Spleen (tissue), 11 donors: ENCODE results near the gene TEX29. TPM values are rescaled to one million over a fixed set of nuclear protein-coding genes. Genes with fewer than 3 reads are reported as not detected.

Source experiments
- DNase-seq: peaks from one replicate; pipeline ENCODE4 v3.0.0-alpha.2; 2020
- H3K27ac ChIP-seq, 8 donors: fragments of 200-600 bp; sonication (generic) in 7 of 8; 1 replicate in 4 of 8; 2 replicates in 4 of 8; pipeline versions ENCODE4 v1.5.0 to v1.8.0; 2016 to 2021; ENCODE audit warnings: inconsistent platforms in 4 of 8, mild to moderate bottlenecking in 4 of 8, moderate library complexity in 1 of 8
- H3K27me3 ChIP-seq, 7 donors: fragments of 200-600 bp; sonication (generic) in 6 of 7; replicated peaks in 1 of 7; 1 replicate in 4 of 7; 2 replicates in 3 of 7; pipeline versions ENCODE4 v1.5.0 to v1.8.0; 2016 to 2021; ENCODE audit warnings: inconsistent platforms in 3 of 7, mild to moderate bottlenecking in 1 of 7
- H3K36me3 ChIP-seq, 6 donors: fragments of 200-600 bp; sonication (generic) in 5 of 6; 1 replicate in 4 of 6; 2 replicates in 2 of 6; pipeline versions ENCODE4 v1.5.0 to v1.8.0; 2016 to 2021; ENCODE audit warnings: inconsistent platforms in 2 of 6
- H3K4me1 ChIP-seq, 6 donors: fragments of 200-600 bp; sonication (generic) in 5 of 6; 1 replicate in 3 of 6; 2 replicates in 3 of 6; pipeline versions ENCODE4 v1.5.0 to v1.8.0; 2016 to 2021; ENCODE audit warnings: inconsistent platforms in 3 of 6
- H3K4me3 ChIP-seq, 8 donors: fragments of 200-600 bp; sonication (generic) in 7 of 8; 1 replicate in 4 of 8; 2 replicates in 4 of 8; pipeline versions ENCODE4 v1.5.0 to v1.8.0; 2016 to 2021; ENCODE audit warnings: inconsistent platforms in 4 of 8, mild to moderate bottlenecking in 4 of 8, moderate library complexity in 2 of 8
- H3K9me3 ChIP-seq, 8 donors: fragments of 200-600 bp; sonication (generic) in 7 of 8; 1 replicate in 4 of 8; 2 replicates in 4 of 8; pipeline versions ENCODE4 v1.5.0 to v1.8.0; 2016 to 2021; ENCODE audit warnings: inconsistent platforms in 4 of 8
- CTCF ChIP-seq, 11 experiments: fragments of 200-600 bp in 7 of 11; fragments of 450-650 bp in 4 of 11; sonication (generic) in 4 of 11; IDR thresholded peaks in 8 of 11; conservative IDR thresholded peaks in 3 of 11; 1 replicate in 7 of 11; 2 replicates in 4 of 11; pipeline versions ENCODE4 v1.4.0 to v1.8.0; 2016 to 2021; ENCODE audit warnings: antibody characterized with exemption in 11 of 11, inconsistent platforms in 4 of 11, mild to moderate bottlenecking in 1 of 11
- POLR2A ChIP-seq, 3 donors: fragments of 450-650 bp; IDR thresholded peaks; one replicate each; pipeline ENCODE4 v1.5.1; 2017; ENCODE audit warnings: antibody characterized with exemption in 3 of 3, mild to moderate bottlenecking in 1 of 3
- POLR2AphosphoS5 ChIP-seq, 3 donors: sonication (generic); formaldehyde crosslinking; IDR thresholded peaks; one replicate each; pipeline ENCODE4 v1.5.1; 2017; ENCODE audit warnings: antibody characterized with exemption in 3 of 3
- WGBS, 5 donors: extraction: QIAGEN DNeasy Blood & Tissue Kit in 3 of 5; methylation state at CpG; one replicate each; pipeline versions ENCODE4 v1.1.5 to v1.1.7; 2013 to 2018; 5-methylcytosine and 5-hydroxymethylcytosine counted together
- intact Hi-C: fragments of 100-400 bp; cut with DNase I; formaldehyde crosslinking; loops from one replicate; pipeline ENCODE4 v1.15.0; 2023; ENCODE audit warnings: low total_unique reads
- polyA plus RNA-seq, 3 donors: library from polyadenylated mRNA; stranded (reverse); fragments of 200-250 nt; gene quantifications; one replicate each; pipeline ENCODE4 v1.2.1, GENCODE V29; 2013
- total RNA-seq, 7 donors: library from RNA; depleted of rRNA in 3 of 7; stranded (reverse); fragments of >200 nt in 3 of 7; fragmentation: NEBNext Ultra II Directional in 4 of 7; extraction: Animal tissue kit (Norgen Biotek cat#: 25700) in 4 of 7; gene quantifications; one replicate each; pipeline versions ENCODE4 v1.1.0 to v1.2.1, GENCODE V29; 2016 to 2021
- donor health status: healthy with polysubstance abuse.
- donor health status: DM: no; HTN: no; CAD: no; lungs with moderate emphysema.
- donor health status: DM: no; HTN: no; CAD: no.
- donor health status: Bipolar disorder and iron deficiency.
- donor health status: healthy.
- donor health status: DM: no; HTN: no; CAD: no.
- donor health status: DM: yes; HTN: yes; CAD: no.

The TEX29 gene
- total and polyA plus RNA-seq, 10 donors, result 0.54 to 1.7 (median 0.70) TPM; not detected in 4

- DNase-seq, result no peak
- TF ChIP-seq CTCF (IDR thresholded peaks at IDR 0.05 in 8 of 11, conservative IDR thresholded peaks at IDR 0.05 in 3 of 11) (no peak), POLR2AphosphoS5 (IDR thresholded peaks at IDR 0.05) (no peak), POLR2A (IDR thresholded peaks at IDR 0.05) (no peak)
- intact Hi-C loops, result no loop called here
- 60 to 71% (median 65%) methylated on average over 8 to 11 of the region's 11 CpGs for WGBS, 5 donors
- Histone ChIP-seq H3K9me3 (no peaks in the 10 kb centered on the region), H3K4me1 (no peaks in the 10 kb centered on the region), H3K27ac (no peak overlapping the region), H3K4me3 (no peak overlapping the region), H3K36me3 (no peaks in the 10 kb centered on the region), H3K27me3 (peaks cover 0 to 46% (median 4%) of the 10 kb centered on the region in 7 donors)
These were observed 38.9 kb downstream of the TEX29 start for GRCh38 chr13:111359237-111359915.

GRCh38 chr13:111359930-111360329 is 39.5 kb downstream of the TEX29 start:
- no peak for TF ChIP-seq CTCF (IDR thresholded peaks at IDR 0.05 in 8 of 11, conservative IDR thresholded peaks at IDR 0.05 in 3 of 11)
- TF ChIP-seq POLR2AphosphoS5 (IDR thresholded peaks at IDR 0.05), result no peak
- no peak for TF ChIP-seq POLR2A (IDR thresholded peaks at IDR 0.05)
- DNase-seq, result no peak
- Histone ChIP-seq H3K4me1 (no peaks in the 10 kb centered on the region), H3K27ac (no peak overlapping the region), H3K4me3 (no peak overlapping the region), H3K9me3 (no peaks in the 10 kb centered on the region), H3K27me3 (peaks cover 0 to 46% (median 4%) of the 10 kb centered on the region in 7 donors), H3K36me3 (no peaks in the 10 kb centered on the region)
- 77 to 85% (median 81%) methylated on average over 6 to 7 of the region's 7 CpGs for WGBS, 5 donors
- intact Hi-C loops, result no loop called here

- no peaks in the 10 kb centered on the region for H3K4me1 ChIP-seq
- no peak overlapping the region for H3K4me3 ChIP-seq
- H3K9me3 ChIP-seq, result no peaks in the 10 kb centered on the region
- no peak for TF ChIP-seq CTCF (IDR thresholded peaks at IDR 0.05 in 8 of 11, conservative IDR thresholded peaks at IDR 0.05 in 3 of 11)
- no peak for TF ChIP-seq POLR2A (IDR thresholded peaks at IDR 0.05)
- no peak for TF ChIP-seq POLR2AphosphoS5 (IDR thresholded peaks at IDR 0.05)
- H3K27me3 ChIP-seq, result peaks cover 0 to 51% (median 4%) of the 10 kb centered on the region in 7 donors
- no peak overlapping the region for H3K27ac ChIP-seq
- H3K36me3 ChIP-seq, result no peaks in the 10 kb centered on the region
- 81 to 86% (median 85%) methylated on average over 9 of the region's 9 CpGs for WGBS, 5 donors
- intact Hi-C loops, result no loop called here
- no peak for DNase-seq
These were observed 40.0 kb downstream of the TEX29 start for GRCh38 chr13:111360452-111360851.

- peaks cover 0 to 55% (median 4%) of the 10 kb centered on the region in 7 donors for H3K27me3 ChIP-seq
- no peaks in the 10 kb centered on the region for H3K9me3 ChIP-seq
- TF ChIP-seq CTCF (IDR thresholded peaks at IDR 0.05 in 8 of 11, conservative IDR thresholded peaks at IDR 0.05 in 3 of 11) (no peak), POLR2A (IDR thresholded peaks at IDR 0.05) (no peak), POLR2AphosphoS5 (IDR thresholded peaks at IDR 0.05) (no peak)
- no peak overlapping the region for H3K27ac ChIP-seq
- no peaks in the 10 kb centered on the region for H3K4me1 ChIP-seq
- intact Hi-C loops, result no loop called here
- 79 to 85% (median 83%) methylated on average over 20 of the region's 20 CpGs for WGBS, 5 donors
- no peaks in the 10 kb centered on the region for H3K36me3 ChIP-seq
- DNase-seq, result peak; percentile 33
- H3K4me3 ChIP-seq, result no peak overlapping the region
These were observed 40.8 kb downstream of the TEX29 start for GRCh38 chr13:111361046-111361872.
